Hematopoietic multipotent progenitor cell treated with erythropoietin and hydrocortisone succinate and interleukin-3 and kit ligand, for 8 days (in vitro differentiated cells): ENCODE results near the gene ZNF746.
"Not testable (repeated sequence)": the region's sequence is repeated elsewhere in the genome, so short reads cannot be mapped to it uniquely, and the experiment has no call there.

Experiments used
- DNase-seq: peaks from one replicate; pipeline ENCODE4 v3.0.0-alpha.2; 2015

Gene ZNF746

DNA sequence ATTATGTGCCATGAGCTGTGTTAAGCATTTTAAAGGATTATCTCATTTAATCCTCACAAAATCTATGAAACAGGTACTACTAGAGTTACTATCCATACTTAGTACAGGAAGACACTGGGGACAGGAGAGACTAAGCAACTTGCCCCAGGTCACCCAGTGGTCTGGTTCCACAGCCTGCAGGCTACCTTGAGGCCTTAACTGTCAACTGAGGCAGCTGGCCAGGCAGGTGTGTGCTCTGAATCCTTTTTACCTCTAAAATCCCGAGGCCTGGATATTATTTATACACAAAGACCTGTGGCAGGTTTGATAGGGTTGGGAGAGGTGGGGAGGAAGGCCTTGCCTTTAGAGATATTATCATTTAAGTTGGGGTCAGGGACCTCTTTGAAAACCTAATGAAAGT lies 39.8 kb downstream of the ZNF746 start:
- DNase-seq: no peak

DNA sequence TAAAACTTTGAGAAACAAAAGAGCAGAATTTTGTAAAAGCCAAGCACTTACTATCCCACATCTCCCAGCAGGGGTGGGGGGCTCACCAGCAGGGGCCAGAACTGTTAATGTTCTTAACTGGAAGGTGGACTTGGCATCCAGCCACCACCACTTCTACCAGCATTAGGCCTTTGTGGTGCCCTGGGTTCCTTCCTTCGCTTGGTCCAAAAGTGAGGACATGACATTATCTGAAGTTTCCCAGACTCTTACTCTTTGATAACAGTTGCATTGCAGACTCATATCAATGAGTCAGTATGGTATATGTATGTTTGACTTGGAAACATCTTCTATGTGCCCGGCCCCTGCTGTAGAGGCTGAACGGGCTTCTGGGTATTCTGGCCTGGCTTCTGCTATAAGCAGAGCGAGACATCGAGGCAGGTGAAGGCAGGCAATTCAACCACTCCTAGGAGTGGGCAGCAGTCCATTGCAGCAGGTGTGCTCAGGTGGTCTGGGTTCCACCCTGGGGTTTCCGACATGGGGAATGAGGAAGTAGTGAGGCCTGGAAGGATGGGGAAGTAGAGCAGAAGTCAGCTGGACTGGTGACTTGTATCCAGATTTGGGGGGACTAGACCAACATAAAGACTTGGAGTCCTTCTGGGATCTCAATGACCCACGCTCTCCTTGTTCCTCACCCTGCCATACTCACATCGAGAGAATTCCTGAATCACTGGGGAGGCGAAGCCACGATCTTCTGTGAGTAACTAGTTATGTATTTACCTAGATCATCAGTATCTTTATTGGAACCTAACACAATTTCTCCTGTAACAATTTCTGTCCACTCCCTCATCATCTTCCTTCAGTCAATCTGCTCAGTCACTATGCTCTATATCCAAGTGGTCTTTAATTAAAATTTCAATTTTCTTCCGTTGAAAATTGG lies 40.8 kb downstream of the ZNF746 start:
- DNase-seq: peak; percentile 85

DNA sequence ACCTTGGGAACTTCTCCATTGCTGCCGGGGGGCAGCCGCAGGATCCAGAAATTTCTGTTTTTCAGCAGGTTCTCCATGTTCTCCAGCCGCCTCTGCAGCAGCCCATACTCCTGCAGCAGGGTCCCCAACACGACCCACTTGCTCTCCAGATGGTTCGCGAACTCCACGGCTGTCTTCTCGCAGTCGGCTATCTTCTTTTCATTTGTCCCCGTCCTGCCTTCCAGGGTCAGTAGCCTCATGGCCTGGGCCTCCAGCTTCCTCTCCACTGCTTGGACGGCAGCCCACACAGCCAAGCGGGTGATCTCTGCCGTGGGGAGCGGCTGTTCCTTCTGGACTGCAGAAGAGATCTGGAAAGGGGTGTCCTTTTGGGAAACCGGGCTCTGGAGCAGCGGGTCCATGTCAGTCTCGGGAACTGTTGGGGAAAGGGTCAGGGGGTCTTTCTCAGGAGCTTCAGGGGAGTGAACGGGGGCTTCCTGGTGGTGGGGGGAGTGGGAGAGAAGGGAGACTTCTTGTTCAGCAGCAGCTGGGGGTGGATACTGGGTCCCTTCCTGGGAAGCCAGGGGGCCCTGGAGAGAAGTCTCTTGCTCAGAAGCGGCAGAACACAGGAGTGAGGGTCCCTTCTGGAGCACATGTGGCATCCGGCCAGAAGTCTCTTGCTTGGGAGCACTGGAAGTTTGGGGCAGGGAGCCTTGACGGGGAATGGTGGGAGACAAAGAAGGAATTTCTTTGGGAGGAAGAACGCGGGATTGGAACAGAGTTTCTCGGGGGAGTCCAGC lies 42.2 kb downstream of the ZNF746 start:
- no peak for DNase-seq

DNA sequence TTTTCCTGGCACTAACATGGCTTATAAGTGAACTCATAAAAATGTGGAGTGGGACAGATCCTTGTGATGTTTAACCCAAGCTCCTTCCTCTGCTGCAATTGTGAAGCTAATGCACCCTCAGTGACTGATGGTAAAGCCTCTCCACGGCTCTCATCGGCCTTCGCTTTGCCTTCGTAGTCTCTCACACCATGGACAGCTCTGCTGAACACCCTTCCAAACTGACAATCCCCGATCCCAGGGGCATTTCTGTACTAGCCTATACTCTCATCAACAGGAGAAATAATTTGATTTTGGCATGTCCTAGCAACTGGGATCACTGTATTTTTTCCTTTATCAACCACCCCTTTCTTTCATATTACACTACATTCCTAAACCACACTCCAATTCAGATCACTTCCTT lies 42.9 kb downstream of the ZNF746 start:
- no peak for DNase-seq

DNA sequence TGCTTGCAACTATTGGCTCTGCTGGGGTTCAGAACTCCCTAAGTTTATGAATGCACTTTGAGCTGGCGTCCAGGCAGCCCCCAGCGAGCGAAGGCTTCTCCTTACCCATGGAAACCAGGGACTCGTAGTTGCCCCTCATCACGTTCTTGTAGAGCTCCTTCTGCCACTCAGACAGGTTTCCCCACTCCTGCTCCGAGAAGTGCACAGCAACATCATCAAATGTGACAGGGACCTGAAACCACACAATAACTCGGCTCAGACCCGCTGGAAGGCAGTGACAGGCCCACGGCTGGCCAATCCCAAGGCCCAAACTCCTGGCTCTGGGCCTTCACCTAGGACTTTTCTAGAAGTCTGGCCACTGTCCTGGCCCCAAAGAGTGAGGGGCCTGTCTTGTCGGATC lies 43.6 kb downstream of the ZNF746 start:
- DNase-seq: no peak

DNA sequence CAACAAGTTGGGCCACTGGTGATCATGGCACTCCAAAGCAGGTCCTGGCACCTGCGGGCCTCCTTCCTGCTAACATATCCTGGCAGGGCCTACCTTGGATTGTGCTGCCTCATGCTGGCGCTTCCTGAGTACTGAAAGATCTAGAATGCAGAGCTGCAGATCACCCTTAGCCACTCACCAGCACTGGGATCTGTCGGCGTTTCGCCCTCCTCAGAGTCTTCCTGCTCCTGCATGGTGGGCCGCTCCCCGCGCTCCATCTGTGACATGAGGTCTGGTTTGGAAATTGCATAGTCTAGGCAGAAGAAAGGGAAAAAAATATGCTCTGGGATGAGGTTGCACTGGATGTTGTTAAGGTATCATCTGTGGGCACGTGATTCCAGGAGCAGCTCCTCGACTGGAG lies 46.8 kb downstream of the ZNF746 start:
- no peak for DNase-seq

DNA sequence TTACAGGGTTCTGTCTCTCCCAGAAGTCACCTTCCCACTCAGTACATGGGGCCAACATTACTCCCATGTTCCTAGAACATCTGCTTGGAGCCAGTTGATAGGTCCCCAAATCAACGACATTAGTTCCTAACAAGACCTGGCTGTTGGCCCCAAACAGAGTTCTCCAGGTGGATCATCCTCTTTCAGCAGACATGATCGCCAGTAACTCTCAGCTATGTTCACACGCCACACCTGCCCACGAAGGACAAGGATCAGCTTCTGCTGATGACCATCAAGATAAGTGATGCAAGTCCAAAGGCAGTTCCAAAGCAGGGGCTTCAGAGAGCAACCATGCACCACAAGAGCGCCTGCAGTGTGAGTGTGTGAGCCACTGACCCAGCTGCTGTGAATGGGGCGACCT lies 47.7 kb downstream of the ZNF746 start:
- no peak for DNase-seq

DNA sequence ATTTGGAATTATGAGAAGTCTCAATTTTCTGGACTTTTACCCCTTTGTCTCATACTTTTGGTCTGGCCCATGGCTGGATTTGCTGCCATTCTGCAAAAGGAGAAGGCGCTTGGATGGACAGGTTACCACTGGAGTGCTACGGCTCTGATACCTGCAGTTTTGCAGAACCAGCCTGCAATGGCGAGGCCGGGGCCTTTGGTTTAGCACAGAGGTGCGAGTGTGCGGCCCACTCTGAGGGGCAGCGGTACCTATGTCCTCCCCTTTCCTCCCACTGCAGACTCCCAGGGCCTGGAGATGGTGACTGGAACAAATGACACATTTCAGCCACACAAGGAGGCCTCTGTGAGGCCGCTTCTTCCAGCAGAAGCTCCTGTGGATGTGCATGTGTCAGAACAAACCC lies 48.6 kb downstream of the ZNF746 start:
- no peak for DNase-seq

DNA sequence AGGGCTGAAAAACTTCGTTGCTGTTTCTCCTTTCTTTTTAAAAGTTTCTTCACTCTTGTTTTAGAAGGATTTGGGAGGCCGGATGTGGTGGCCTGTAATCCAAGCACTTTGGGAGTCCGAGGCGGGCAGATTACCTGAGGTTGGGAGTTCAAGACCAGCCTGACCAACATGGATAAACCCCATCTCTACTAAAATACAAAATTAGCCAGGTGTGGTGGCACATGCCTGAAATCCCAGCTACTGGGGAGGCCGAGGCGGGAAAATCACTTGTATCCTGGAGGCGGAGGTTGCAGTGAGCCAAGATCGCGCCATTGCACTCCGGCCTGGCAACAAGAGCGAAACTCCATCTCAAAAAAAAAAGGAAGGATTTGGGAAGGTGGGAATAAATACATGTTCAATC lies 51.6 kb downstream of the ZNF746 start:
- DNase-seq: not testable (repeated sequence)

DNA sequence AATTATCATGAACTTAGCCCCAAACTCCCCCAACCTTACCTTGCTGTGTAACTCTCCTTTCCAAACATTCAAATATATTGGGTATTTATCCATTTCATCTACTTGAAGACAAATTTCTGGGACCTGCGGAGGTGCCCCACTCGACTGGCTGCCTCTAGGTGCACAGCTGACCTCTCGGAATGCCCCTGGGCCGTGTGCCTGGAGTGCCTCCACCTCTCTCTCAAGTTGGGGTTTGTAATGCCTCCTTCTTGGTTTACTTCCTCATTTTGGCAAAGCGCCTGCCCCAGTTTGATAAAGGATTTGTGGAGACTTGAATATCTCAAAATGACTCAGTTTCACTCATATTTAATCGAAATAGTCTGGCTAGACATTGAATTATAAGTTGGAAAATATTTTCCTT lies 53.3 kb downstream of the ZNF746 start:
- DNase-seq: peak; percentile 39

DNA sequence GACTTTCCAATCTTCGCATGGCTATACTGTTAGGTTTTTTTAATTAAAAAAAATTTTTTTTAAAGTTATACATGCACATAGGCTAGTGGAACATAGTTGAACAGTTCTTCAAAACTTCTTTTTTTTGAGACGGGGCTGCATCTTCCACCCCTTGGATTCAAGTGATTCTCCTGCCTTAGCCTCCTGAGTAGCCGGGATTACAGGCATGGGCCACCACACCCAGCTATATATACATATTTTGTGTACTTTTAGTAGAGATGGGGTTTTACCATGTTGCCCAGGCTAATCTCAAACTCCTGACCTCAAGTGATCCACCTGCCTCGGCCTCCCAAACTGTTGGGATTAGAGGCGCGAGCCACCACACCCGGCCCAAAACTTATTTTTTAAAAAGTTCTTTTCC lies 54.1 kb downstream of the ZNF746 start:
- DNase-seq: no peak

DNA sequence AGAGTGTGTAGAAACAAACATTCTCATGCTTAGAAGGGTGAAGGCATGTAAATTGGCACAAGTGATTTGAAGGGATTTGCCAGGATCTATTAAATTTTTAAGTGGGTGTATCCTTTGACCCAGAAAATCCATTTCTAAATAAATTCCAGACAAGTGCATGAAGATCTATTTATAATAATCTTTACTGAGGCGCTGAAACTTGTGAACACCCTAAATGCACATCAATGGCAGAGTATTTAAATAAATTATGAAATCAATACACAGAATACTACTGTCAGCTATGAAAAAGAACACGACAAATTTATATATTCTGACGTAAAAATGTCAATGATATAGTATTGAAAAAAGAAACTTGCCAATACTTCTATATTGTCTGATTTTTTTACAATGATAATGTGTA lies 54.7 kb downstream of the ZNF746 start:
- no peak for DNase-seq

DNA sequence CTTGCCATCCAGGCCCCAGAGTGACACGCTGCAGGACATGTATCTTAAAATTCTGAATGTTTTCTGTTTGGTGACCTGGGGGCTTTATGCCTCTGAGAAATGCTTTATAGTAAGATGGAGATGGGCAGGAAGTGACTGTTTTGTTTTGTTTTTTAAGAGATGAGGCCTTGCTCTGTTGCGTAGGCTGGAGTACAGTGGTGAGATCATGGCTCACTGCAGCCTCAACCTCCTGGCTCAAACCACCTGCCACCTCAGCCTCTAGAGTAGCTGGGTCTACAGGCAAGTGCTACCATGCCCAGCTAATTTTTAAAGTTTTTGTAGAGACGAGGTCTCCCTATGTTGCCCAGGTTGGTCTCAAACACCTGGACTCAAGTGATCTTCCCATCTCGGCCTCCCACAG lies 57.4 kb downstream of the ZNF746 start:
- DNase-seq: no peak

DNA sequence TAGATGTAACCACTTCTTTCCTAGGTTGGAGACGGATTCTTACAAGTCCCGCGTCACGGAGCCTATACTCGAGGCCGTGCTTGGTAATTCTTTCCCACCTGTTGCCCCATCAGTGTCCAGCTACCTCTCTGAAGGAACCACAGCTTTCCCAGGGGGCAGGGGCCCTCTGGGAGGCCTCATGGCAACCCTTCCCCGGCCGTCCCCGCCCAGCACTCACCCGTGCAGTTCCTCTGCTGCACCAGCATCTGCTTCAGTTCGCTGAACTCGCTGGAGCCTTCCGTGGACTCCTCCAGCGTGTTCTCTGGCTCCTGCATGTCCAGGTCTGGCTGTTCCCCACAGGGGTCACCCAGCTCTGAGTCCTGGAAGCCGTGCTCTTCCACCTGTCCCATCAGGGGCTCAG lies 61.3 kb downstream of the ZNF746 start:
- DNase-seq: no peak

DNA sequence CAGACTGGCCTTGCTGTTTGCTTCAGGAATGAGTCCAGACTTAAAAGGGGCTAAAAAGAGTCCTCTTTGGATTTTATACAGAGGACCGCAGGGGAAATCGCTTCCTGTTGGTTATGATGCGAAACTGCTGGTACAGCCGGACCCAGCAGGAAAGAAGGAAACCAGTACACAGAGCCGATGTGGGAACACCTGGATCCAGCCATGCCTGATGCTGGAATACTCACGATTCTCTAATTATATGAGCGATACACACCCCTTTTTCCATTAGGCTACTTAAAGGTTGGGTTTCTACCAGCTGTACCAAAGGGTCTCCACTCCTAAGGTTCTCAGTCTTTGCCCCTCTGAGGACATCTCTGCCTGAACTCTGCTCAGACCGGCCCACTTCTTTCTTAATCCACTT lies 64.5 kb downstream of the ZNF746 start:
- DNase-seq: no peak

DNA sequence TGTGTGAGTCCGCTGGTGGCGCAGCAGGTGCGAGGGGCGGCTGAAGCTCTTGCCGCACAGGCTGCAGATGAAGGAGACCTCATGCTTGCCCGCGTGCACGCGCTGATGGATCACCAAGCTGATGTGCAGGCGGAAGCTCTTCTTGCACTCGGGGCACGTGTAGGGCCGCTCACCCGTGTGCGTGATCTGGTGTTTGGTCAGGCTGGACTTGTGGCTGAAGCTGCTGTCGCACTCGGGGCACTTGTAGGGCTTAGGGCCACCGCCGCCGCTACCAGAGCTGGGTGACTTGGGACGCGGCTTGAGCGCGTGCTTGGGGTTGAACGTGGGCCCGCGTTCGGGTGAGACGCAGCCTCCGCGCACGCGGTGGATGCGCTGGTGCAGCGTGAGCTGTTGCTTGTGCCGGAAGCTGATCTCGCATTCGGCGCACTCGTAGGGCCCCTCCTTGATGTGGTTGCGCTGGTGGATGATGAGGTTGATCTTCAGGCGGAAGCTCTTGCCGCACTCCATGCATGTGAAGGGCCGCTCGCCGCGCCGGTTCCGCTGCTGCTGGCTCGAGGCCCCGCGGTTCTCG lies 65.4 kb downstream of the ZNF746 start:
- DNase-seq: no peak

DNA sequence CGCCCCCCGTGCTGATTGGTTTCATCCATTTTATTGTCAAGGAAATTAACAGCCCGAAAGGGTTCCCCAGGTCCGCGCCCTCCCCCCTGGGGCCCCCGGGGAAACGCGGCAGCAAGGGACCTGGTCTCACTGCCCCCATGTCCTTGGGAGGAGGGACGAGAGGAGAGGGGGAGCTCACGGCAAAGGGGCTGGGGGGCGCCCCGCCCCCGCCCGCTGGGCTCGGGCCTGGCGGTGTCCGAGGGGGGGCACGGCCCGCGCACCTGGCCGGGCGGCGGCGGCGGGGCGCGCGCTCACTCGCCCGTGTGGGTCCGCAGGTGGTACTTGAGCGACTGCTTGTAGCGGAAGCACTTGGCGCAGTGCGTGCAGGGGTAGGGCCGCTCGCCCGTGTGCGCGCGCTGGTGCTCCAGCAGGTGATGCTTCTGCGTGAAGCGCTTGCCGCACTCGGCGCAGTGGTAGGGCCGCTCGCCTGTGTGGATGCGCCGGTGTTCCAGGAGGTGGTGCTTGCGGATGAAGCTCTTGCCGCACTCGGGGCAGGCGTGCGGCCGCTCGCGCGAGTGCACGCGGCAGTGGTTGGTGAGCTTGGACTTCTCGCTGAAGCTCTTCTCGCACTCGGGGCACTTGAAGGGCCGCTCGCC lies 66.0 kb downstream of the ZNF746 start:
- DNase-seq: no peak

DNA sequence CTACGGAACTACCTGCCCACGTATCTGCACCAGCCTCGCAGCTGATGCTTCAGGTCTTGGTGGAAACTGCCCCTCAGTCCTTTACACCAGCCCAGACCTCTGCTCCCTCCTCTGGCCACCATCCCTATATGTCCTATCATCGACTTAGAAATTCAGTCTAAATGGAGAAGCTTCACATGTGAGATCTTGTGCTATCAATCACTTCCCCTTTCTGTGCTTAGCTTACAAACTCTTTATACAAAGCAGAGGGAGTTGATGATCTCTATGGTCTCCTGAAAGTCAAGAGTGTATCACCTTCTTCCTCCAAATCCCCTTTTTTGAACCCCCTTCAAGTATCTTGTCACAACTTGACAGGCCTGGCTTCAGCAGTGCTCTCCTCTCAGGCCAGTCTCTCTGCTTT lies 67.4 kb downstream of the ZNF746 start:
- no peak for DNase-seq

DNA sequence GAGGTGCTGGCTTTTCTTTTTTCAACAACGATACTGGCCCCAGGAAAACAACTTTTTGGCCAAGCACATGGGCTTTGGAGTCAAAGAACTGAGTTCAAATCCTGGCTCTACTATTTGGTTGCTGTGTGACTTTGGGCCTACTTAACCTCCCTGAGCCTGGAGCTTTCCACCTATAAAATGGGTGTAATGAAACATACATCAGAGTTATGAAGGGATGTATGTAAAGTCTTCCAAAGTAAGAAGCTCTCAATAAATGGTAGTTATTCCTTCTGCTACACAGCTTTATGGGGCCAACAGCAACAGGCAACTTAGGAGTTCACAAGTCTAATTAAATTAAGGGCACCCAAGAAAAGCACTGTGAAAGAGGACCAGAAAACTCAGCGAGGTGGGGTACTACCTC lies 69.7 kb downstream of the ZNF746 start:
- DNase-seq: no peak

DNA sequence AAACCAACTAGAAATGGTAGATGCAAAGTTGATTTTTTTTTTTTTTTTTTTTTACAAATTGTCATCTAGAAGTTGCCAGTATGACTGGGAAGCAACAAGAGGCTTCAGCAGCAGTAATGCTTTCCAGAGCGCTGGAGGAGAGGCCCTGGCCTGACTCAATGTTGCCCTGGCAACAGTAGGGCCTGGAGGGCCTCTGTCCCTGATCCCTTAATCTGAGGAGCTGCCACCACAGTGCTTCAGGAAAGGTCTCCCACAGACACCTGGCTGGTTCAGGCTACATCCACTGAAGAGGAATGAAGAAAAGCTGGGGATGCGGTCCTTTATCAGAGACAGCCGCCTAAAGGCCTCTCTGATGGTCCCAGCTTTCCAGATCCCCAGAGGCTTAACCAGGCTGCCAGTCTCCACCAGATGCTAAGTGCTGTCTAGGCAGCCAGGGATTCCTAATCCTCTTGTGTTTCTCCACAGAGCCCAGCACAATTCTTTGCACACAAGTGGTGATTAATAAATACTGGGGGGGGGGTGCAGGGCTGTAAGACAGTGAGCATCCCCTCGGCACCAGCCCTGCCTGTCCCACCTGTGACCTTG lies 70.4 kb downstream of the ZNF746 start:
- no peak for DNase-seq

DNA sequence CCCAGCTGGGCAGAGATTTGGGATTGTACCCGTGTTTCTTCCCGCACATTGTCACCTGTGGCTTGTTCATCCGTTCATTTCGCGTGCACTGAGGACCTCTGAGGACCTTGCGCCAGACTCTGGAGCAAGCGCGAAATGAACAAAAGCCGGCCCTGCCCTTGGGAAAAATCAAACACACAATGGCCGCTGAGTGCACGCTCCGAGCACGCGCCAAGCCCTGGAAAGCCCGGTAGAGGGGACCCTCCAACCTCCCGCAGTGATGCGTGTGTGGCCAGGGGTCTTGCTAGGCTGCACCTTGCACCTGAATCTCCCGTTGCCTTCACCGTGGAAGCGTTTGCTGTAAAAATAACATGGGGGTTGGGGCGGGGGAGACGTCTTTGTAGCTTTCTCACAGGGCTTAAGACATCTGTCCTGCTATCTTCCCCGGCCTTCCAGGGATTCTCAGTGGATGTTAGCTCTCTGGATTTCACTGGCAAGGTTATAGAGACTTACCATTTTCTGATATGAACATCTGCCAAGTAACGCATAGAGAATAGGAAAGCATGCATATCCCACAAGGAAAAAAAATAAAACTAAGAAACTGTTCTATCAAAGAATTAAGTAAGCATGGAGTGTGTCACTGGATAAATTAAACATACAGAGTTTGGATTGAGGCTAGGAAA lies 74.0 kb downstream of the ZNF746 start:
- DNase-seq: no peak

DNA sequence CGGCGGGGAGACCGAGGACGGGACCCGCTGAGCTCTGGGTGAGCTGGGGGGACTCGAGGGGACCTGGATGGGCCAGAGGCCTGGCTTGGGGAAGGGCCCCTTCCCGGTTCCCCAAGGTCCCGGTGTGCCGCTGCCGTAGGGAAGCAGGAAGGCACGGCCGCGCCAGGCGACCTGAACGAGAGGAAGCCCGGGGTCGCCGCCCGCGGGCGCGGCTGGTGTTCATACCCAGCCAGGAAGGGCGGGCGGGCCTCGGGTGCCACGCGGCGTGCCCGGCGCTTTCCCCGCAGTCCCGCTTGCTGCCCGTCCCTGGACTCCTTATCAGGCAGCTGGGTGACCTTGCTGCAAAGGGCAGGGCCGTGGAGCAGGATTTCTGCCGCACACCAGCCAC lies 74.7 kb downstream of the ZNF746 start:
- DNase-seq: no peak
